ENCODE measurements around the gene MINDY1. TPM values are rescaled to one million over a fixed set of nuclear protein-coding genes. Genes with fewer than 3 reads are reported as not detected.

The MINDY1 gene
- total RNA-seq, 4 donors from 2014 or later, result 45.5 to 63.2 (median 49.5) TPM

- Histone ChIP-seq H3K4me1 (peaks cover 0 to 85% (median 61%) of the 10 kb centered on the region in 4 donors), H3K4me3 (peak within 1 kb of the TSS; percentile 70 to 89 (median 79)), H3K36me3 (no peaks in the 10 kb centered on the region), H3K27me3 (no peaks in the 10 kb centered on the region), H3K9me3 (no peaks in the 10 kb centered on the region), H3K27ac (peak within 1 kb of the TSS; percentile 96 to 99 (median 97))
- DNase-seq (ENCODE audit: low spot score in 2 of 2), result peak; percentile 61 to 63
- WGBS, 2 donors, result 15 to 17% methylated on average over 27 to 33 of the region's 106 CpGs
- TF ChIP-seq CTCF (IDR thresholded peaks at IDR 0.05), result no peak
- peak in 1 of 2 donors; percentile 30 for TF ChIP-seq EP300 (IDR thresholded peaks at IDR 0.05)
- peak; percentile 19 to 68 for TF ChIP-seq POLR2A (IDR thresholded peaks at IDR 0.05)
Measured at GRCh38 chr1:150974580-150975478, 31.9 kb downstream of the MINDY1 start, which contains the start of gene CERS2. CERS2 (minus strand) TSS chr1:150974835; CDS start chr1:150969090, 5,745 bp downstream.

DNA sequence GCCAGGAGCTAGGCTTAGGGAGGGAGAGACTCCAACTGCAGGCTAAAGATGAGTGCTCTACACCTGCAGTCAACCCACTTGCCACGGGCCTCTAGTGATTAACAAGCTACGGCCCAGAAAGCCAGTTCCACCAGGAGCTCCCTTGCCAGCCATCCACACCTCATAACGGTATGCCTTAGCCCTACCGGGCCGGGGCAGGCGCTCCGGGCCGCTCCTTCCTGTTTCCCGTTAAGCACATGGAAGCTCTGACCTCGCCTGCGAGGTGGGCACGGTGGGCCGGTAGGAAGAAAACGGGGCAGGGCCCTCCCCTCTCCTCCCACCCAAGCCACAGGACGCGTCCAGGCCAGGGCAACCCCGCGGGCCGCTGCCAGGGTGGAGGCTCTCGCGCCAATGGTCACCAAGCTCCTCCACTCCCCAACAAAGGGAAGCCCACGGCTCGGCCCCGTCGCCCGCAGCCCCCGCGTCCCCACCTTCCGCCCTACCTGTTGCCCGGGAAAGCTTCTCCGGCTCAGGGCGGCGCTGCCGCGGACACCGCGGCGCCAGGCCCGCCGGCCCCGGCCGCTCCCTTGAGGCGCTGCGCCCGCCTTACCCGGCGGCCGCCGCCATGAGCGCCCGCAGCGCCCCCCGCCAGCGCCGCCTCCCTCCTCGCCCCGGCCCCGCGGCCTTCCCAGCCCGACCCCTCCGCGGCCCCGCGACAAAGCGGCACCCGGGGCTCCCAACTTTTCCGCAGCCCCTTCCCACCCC, 32.7 kb downstream of the MINDY1 start:
- peak in 1 of 2 donors; percentile 45 for TF ChIP-seq EP300 (IDR thresholded peaks at IDR 0.05)
- TF ChIP-seq POLR2A (IDR thresholded peaks at IDR 0.05), result no peak
- peak in 2 of 5 experiments; percentile 12 to 30 for TF ChIP-seq CTCF (IDR thresholded peaks at IDR 0.05)
- DNase-seq (ENCODE audit: low spot score in 2 of 2), result no peak
- WGBS, 2 donors, result 1 to 3% methylated on average over 10 to 50 of the region's 67 CpGs
- Histone ChIP-seq H3K36me3 (peaks cover 0 to 2% (median 0%) of the 10 kb centered on the region in 3 donors), H3K27ac (peak overlapping the region; percentile 96 to 99 (median 97)), H3K9me3 (no peaks in the 10 kb centered on the region), H3K27me3 (no peaks in the 10 kb centered on the region), H3K4me3 (peak overlapping the region; percentile 70 to 89 (median 79)), H3K4me1 (peaks cover 0 to 85% (median 61%) of the 10 kb centered on the region in 4 donors)

- TF ChIP-seq POLR2A (IDR thresholded peaks at IDR 0.05) (peak in 1 of 2 donors; percentile 13), CTCF (IDR thresholded peaks at IDR 0.05) (no peak), EP300 (IDR thresholded peaks at IDR 0.05) (no peak)
- H3K27me3 ChIP-seq, result no peaks in the 10 kb centered on the region
- H3K4me1 ChIP-seq, result peaks cover 0 to 85% (median 58%) of the 10 kb centered on the region in 4 donors
- peak overlapping the region; percentile 96 to 99 (median 97) for H3K27ac ChIP-seq
- peak overlapping the region; percentile 70 to 89 (median 79) for H3K4me3 ChIP-seq
- no peaks in the 10 kb centered on the region for H3K9me3 ChIP-seq
- no peak for DNase-seq (ENCODE audit: low spot score in 2 of 2)
- H3K36me3 ChIP-seq, result peaks cover 0 to 9% (median 0%) of the 10 kb centered on the region in 3 donors
- 9 to 19% methylated on average over 5 to 15 of the region's 15 CpGs for WGBS, 2 donors
Measured at GRCh38 chr1:150973258-150973835, 33.4 kb downstream of the MINDY1 start.

DNA sequence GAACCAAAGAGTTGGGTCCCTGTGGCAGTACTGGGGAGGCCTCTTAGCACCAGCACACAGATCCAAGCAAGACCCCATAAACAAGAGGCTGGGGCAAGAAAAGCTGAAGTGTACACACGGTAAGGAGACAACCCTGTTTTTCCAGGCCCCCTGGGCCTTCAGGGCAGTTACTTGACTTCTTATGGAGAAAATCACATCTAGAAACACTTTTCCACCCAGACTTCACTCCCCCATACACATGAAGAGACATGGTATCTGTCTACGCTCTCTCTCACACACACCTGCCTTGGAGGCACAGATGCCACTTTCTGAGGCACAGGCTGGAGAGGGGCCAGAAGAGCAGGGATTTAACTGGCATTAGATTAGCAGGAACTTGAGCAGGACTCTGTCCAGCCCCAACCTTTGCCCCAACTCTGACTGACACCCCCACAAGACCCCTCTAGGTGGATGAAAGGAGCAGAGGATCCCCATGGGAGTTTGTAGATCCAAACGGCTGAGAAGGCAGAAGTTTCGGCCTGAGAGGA, 34.2 kb downstream of the MINDY1 start:
- H3K4me1 ChIP-seq, result peaks cover 0 to 79% (median 54%) of the 10 kb centered on the region in 4 donors
- H3K27ac ChIP-seq, result peak overlapping the region; percentile 96 to 99 (median 97)
- DNase-seq (ENCODE audit: low spot score in 2 of 2), result no peak
- H3K27me3 ChIP-seq, result no peaks in the 10 kb centered on the region
- TF ChIP-seq POLR2A (IDR thresholded peaks at IDR 0.05) (no peak), EP300 (IDR thresholded peaks at IDR 0.05) (no peak), CTCF (IDR thresholded peaks at IDR 0.05) (no peak)
- H3K36me3 ChIP-seq, result peaks cover 0 to 18% (median 7%) of the 10 kb centered on the region in 3 donors
- peak overlapping the region in 3 of 4 donors; percentile 73 to 89 (median 85) for H3K4me3 ChIP-seq
- no peaks in the 10 kb centered on the region for H3K9me3 ChIP-seq
- WGBS, 2 donors, result 33 to 46% methylated on average over 4 of the region's 4 CpGs

Data from tibial nerve (tissue), 4 donors.